Body of pancreas (tissue), 4 donors: Measurements from ENCODE around the gene NOS1.

Experiments
- CTCF ChIP-seq, 7 experiments: fragments of 450-650 bp in 4 of 7; fragments of 200-600 bp in 3 of 7; sonication (generic) in 3 of 7; IDR thresholded peaks; one replicate each; pipeline ENCODE4 v1.5.1; 2016 to 2019; ENCODE audit warnings: antibody characterized with exemption in 7 of 7
- POLR2A ChIP-seq, 3 donors: fragments of 450-650 bp; IDR thresholded peaks; one replicate each; pipeline ENCODE4 v1.6.1; 2016; ENCODE audit warnings: antibody characterized with exemption in 3 of 3, mild to moderate bottlenecking in 2 of 3

- TF ChIP-seq CTCF (IDR thresholded peaks at IDR 0.05) (no peak), POLR2A (IDR thresholded peaks at IDR 0.05) (no peak)
These were observed 152.5 kb downstream of the NOS1 start for GRCh38 chr12:117208811-117209455.
